OCI-LY1 (cell line): ENCODE measurements around the gene EML1.

Experiments
- EZH2 ChIP-seq: fragments of 200-600 bp; sonication (generic), shearing (Covaris generic); IDR thresholded peaks from 2 replicates; pipeline ENCODE4 v1.8.0; 2017; ENCODE audit warnings: borderline replicate concordance, mixed run types, mild to moderate bottlenecking, antibody characterized with exemption, low read length, moderate library complexity, mixed read lengths
- TF ChIP-seq, protein P1 (sequence below): fragments of 200-600 bp; sonication (generic), shearing (Covaris generic); IDR thresholded peaks from 2 replicates; pipeline ENCODE4 v1.5.1; 2017; ENCODE audit warnings: mild to moderate bottlenecking, antibody characterized with exemption, low read length, moderate library complexity, mixed read lengths

DNA sequence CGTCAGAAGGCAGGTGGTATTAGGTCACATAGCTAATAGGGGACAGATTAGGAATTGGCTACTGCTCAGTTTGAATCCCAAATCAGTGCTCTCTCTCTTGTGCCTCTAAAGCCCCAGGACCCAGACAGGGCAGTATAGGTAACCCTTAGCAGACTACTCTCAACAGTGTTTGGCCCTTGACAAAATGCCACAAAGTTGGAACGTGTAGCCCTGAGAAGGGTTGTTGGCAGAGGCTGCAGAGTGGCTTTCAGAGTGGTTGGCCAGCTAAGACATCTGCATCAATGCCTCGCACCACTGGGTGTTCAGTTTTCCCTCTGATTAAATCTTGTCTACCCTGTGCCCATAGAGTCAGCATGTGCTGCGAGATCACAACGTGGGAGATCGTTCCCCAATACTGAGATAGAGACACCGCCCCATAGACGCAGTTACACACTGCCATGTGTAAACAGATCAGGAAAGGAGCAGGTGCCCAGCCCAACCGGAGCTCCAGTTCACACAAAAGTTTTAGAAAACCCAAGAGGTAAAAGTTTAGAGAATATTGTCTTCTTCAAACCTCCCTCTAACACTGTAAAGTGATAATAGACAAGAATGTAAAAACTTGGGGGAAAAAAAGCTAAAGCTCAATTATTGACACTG lies 48.3 kb downstream of the EML1 start:
- no peak for TF ChIP-seq EZH2
- TF ChIP-seq, protein P1, sequence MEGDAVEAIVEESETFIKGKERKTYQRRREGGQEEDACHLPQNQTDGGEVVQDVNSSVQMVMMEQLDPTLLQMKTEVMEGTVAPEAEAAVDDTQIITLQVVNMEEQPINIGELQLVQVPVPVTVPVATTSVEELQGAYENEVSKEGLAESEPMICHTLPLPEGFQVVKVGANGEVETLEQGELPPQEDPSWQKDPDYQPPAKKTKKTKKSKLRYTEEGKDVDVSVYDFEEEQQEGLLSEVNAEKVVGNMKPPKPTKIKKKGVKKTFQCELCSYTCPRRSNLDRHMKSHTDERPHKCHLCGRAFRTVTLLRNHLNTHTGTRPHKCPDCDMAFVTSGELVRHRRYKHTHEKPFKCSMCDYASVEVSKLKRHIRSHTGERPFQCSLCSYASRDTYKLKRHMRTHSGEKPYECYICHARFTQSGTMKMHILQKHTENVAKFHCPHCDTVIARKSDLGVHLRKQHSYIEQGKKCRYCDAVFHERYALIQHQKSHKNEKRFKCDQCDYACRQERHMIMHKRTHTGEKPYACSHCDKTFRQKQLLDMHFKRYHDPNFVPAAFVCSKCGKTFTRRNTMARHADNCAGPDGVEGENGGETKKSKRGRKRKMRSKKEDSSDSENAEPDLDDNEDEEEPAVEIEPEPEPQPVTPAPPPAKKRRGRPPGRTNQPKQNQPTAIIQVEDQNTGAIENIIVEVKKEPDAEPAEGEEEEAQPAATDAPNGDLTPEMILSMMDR: no peak
